ENCODE measurements around the gene COPS4. TPM values are rescaled to one million over a fixed set of nuclear protein-coding genes. Genes with fewer than 3 reads are reported as not detected.
"Not testable (repeated sequence)": the region's sequence is repeated elsewhere in the genome, so short reads cannot be mapped to it uniquely, and the experiment has no call there.

Gene COPS4
- total RNA-seq, 4 donors from 2014 or later = 29.5 to 62.1 (median 43.0) TPM

DNA sequence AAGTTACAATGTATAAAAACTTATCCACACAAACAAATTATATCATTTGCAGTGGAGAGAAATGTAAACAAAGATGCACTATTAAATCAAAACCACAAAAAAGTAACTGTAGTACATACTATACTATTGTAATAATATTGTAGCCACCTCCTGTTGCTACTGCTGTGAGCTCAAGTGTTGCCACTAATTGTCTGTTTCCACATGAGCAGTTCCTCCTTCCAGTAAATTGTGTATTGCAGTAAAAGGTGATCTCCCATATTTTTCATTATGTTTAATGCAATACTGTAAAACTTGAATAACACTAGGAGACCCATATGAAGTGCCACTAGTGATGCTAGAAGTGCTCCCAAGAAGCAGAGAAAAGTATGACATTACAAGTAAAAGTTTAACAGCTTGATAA is 36.1 kb upstream of the COPS4 start:
- Histone ChIP-seq H3K9me3 (no peaks in the 10 kb centered on the region), H3K27me3 (no peaks in the 10 kb centered on the region), H3K4me1 (no peaks in the 10 kb centered on the region), H3K36me3 (no peaks in the 10 kb centered on the region), H3K27ac (no peak overlapping the region), H3K4me3 (no peak overlapping the region)
- TF ChIP-seq EP300 (IDR thresholded peaks at IDR 0.05) (no peak), POLR2A (IDR thresholded peaks at IDR 0.05) (no peak)
- TF ChIP-seq, protein P1, sequence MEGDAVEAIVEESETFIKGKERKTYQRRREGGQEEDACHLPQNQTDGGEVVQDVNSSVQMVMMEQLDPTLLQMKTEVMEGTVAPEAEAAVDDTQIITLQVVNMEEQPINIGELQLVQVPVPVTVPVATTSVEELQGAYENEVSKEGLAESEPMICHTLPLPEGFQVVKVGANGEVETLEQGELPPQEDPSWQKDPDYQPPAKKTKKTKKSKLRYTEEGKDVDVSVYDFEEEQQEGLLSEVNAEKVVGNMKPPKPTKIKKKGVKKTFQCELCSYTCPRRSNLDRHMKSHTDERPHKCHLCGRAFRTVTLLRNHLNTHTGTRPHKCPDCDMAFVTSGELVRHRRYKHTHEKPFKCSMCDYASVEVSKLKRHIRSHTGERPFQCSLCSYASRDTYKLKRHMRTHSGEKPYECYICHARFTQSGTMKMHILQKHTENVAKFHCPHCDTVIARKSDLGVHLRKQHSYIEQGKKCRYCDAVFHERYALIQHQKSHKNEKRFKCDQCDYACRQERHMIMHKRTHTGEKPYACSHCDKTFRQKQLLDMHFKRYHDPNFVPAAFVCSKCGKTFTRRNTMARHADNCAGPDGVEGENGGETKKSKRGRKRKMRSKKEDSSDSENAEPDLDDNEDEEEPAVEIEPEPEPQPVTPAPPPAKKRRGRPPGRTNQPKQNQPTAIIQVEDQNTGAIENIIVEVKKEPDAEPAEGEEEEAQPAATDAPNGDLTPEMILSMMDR (IDR thresholded peaks at IDR 0.05) = no peak
- DNase-seq (ENCODE audit: low spot score in 2 of 2) = no peak

DNA sequence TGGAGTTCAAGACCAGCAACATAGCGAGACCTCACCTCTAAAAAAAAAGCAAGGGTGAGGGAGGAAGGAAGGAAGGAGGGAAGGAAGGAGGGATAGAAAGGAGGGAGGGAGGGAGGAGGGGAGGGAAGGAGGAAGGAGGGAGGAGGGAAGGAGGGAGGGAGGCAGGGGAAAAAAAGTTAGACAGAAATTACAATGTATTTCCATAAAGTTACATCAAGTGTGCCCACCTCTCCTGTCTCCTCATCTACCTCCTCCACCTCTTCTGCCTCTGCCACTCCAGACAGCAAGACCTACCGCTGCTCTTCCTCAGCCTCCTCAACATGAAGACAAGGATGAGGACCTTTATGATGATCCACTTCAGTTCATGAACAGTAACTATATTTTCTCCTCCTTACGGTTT is 32.7 kb upstream of the COPS4 start:
- no peaks in the 10 kb centered on the region for H3K36me3 ChIP-seq
- no peaks in the 10 kb centered on the region for H3K4me1 ChIP-seq
- no peak overlapping the region for H3K4me3 ChIP-seq
- no peak for TF ChIP-seq POLR2A (IDR thresholded peaks at IDR 0.05)
- no peak for TF ChIP-seq EP300 (IDR thresholded peaks at IDR 0.05)
- TF ChIP-seq, protein P1 (IDR thresholded peaks at IDR 0.05) = no peak
- H3K9me3 ChIP-seq = no peaks in the 10 kb centered on the region
- no peaks in the 10 kb centered on the region for H3K27me3 ChIP-seq
- DNase-seq (ENCODE audit: low spot score in 2 of 2) = no peak
- H3K27ac ChIP-seq = no peak overlapping the region
- WGBS, 2 donors = 88 to 91% methylated on average over 3 of the region's 3 CpGs

DNA sequence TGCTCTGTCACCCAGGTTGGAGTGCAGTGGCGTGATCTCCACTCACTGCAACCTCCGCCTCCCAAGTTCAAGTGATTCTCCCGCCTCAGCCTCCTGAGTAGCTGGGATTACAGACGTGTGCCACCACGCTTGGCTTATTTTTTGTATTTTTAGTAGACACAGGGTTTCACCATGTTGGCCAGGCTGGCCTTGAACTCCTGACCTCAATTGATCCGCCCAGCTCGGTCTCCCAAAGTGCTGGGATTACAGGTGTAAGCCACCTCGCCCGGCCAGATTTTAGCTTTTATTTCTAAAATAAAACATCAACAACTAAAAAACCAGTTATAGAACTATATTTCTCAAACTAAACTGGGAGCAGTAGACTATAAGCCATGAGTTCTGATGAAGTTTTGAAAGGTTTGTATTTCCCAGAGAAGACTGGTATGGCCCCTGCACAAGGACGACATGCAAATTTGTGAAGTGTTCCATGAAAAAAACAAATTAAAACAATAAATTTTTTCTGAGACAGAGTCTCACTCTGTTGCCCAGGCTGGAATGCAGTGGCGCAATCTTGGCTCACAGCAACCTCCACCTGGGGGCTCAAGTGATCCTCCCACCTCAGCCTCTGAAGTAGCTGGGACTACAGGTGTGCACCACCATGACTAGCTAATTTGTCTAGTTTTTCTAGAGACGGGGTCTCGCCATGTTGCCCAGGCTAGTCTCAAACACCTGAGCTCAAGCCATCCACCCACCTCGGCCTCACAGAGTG is 31.8 kb upstream of the COPS4 start:
- H3K4me1 ChIP-seq; H3K9me3 ChIP-seq; H3K27ac ChIP-seq; DNase-seq (ENCODE audit: low spot score in 2 of 2); H3K4me3 ChIP-seq; H3K27me3 ChIP-seq; H3K36me3 ChIP-seq: not testable (repeated sequence)
- WGBS, 2 donors = 89 to 94% methylated on average over 14 of the region's 14 CpGs

DNA sequence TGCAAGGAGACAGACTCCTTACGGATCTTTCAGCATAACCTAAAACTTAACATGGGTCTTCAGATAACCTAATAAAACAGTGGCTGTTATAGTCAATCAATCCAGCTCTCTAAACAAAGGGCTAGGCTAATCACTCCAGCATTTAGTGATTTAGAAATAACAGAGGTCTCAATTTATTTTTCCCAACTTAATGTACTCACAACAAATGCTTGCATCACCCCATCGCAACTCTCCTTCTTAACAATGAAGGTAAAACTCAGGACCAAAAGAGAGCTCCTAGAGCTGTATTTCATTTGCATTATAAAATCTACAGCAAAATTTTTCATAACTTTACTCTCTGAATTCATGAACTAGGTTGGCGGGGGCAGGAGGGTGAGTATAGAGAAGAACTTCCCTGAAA is 25.5 kb upstream of the COPS4 start:
- no peaks in the 10 kb centered on the region for H3K36me3 ChIP-seq
- WGBS, 2 donors = 50 to 59% methylated on average over 3 of the region's 3 CpGs
- H3K9me3 ChIP-seq = no peaks in the 10 kb centered on the region
- no peak for DNase-seq (ENCODE audit: low spot score in 2 of 2)
- peak overlapping the region in 3 of 4 donors; percentile 82 to 90 (median 89) for H3K27ac ChIP-seq
- H3K4me3 ChIP-seq = peak overlapping the region; percentile 49 to 80 (median 72)
- no peaks in the 10 kb centered on the region for H3K27me3 ChIP-seq
- no peak for TF ChIP-seq POLR2A (IDR thresholded peaks at IDR 0.05)
- TF ChIP-seq EP300 (IDR thresholded peaks at IDR 0.05) = no peak
- TF ChIP-seq, protein P1 (IDR thresholded peaks at IDR 0.05) = no peak
- peaks cover 7 to 42% (median 20%) of the 10 kb centered on the region in 4 donors for H3K4me1 ChIP-seq

DNA sequence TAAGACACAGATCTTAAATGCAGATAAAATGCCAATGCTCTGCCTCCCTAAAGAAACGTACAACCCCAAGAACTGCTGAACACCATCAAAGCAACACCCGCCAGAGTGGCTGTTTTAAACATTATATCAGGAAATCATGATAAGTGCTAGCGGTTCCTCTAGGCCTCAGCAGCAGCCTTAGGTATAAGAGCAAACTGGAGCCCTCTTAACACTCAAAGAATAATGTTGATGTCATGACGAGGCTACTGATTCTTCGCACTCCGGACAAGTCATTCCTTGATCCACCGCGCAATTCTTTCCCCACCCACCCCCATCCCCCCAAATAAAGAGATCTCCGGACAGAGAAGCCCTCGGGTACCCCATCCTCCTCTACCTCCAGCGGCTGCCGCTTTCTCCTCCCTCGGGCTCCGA is 24.9 kb upstream of the COPS4 start:
- H3K9me3 ChIP-seq = no peaks in the 10 kb centered on the region
- H3K4me1 ChIP-seq = peaks cover 7 to 42% (median 20%) of the 10 kb centered on the region in 4 donors
- no peak for DNase-seq (ENCODE audit: low spot score in 2 of 2)
- no peaks in the 10 kb centered on the region for H3K36me3 ChIP-seq
- peak overlapping the region; percentile 49 to 80 (median 72) for H3K4me3 ChIP-seq
- H3K27me3 ChIP-seq = no peaks in the 10 kb centered on the region
- TF ChIP-seq POLR2A (IDR thresholded peaks at IDR 0.05) (no peak), EP300 (IDR thresholded peaks at IDR 0.05) (no peak)
- TF ChIP-seq, protein P1 (IDR thresholded peaks at IDR 0.05) = no peak
- peak overlapping the region; percentile 82 to 90 (median 89) for H3K27ac ChIP-seq
- WGBS, 2 donors = 0% methylated on average over 14 of the region's 14 CpGs
